Activated T-cell treated with anti-CD3 and anti-CD28 coated beads, Interleukin-2, amount 50 U/mL, for 4 hours (primary cell): ENCODE data around the gene MED29. TPM values are rescaled to one million over a fixed set of nuclear protein-coding genes. Genes with fewer than 3 reads are reported as not detected.

Source experiments
- total RNA-seq, 3 donors: library from RNA; stranded (reverse); gene quantifications; one replicate each; pipeline ENCODE4 v1.2.1, GENCODE V29; 2021

Gene MED29
- total RNA-seq, 3 donors from 2014 or later: 39.5 to 43.1 (median 39.7) TPM

Other genes starting within 250 kb of the MED29 start
- gene NCCRP1, start 194.4 kb upstream of the MED29 start, total RNA-seq: not detected
- under 1 TPM in 2 of 3 donors, not detected in 1; 0.37 to 0.58 TPM for gene SYCN, start 187.1 kb upstream of the MED29 start, total RNA-seq
- gene IFNL3, start 146.4 kb upstream of the MED29 start, total RNA-seq: not detected
- gene IFNL4, start 142.5 kb upstream of the MED29 start, total RNA-seq: not detected
- not detected for gene IFNL2, start 123.0 kb upstream of the MED29 start, total RNA-seq
- not detected for gene IFNL1, start 95.0 kb upstream of the MED29 start, total RNA-seq
- gene LRFN1, start 70.5 kb upstream of the MED29 start, total RNA-seq: 1 to 10 TPM; 4.2 to 6.7 (median 6.6) TPM
- 100 to 1,000 TPM; 147 to 181 (median 178) TPM for gene GMFG, start 55.3 kb upstream of the MED29 start, total RNA-seq
- gene SAMD4B, start 49.0 kb upstream of the MED29 start, total RNA-seq: 10 to 100 TPM; 72.6 to 81.6 (median 81.1) TPM
- gene PAF1, start 272 bp upstream of the MED29 start, total RNA-seq: 10 to 100 TPM; 48.0 to 50.8 (median 50.2) TPM
- gene ZFP36, start 15.5 kb downstream of the MED29 start, total RNA-seq: 10 to 100 TPM; 39.5 to 50.8 (median 43.7) TPM
- 10 to 100 TPM; 22.0 to 23.7 (median 22.0) TPM for gene PLEKHG2, start 21.3 kb downstream of the MED29 start, total RNA-seq
- 1,000 to 10,000 TPM; 3,250 to 3,505 (median 3,474) TPM for gene RPS16, start 44.6 kb downstream of the MED29 start, total RNA-seq
- gene SUPT5H, start 54.2 kb downstream of the MED29 start, total RNA-seq: 100 to 1,000 TPM; 193 to 201 (median 197) TPM
- gene TIMM50, start 89.5 kb downstream of the MED29 start, total RNA-seq: 100 to 1,000 TPM; 192 to 211 (median 195) TPM
- 1 to 10 TPM; 1.7 to 3.3 (median 1.7) TPM for gene DLL3, start 107.6 kb downstream of the MED29 start, total RNA-seq
- not detected for gene SELENOV, start 123.8 kb downstream of the MED29 start, total RNA-seq
- 1 to 10 TPM; 2.2 to 2.6 (median 2.4) TPM for gene EID2B, start 141.5 kb downstream of the MED29 start, total RNA-seq
- gene EID2, start 148.8 kb downstream of the MED29 start, total RNA-seq: 10 to 100 TPM; 14.9 to 16.5 (median 16.1) TPM
- gene LGALS13, start 211.1 kb downstream of the MED29 start, total RNA-seq: not detected